Femur (tissue), 1 donor: ENCODE results near the gene BAZ2B.
"Not testable (repeated sequence)": the region's sequence is repeated elsewhere in the genome, so short reads cannot be mapped to it uniquely, and the experiment has no call there.

ENCODE experiments used
- DNase-seq: peaks from one replicate; pipeline ENCODE4 v3.0.0-alpha.2; 2017

The BAZ2B gene

DNA sequence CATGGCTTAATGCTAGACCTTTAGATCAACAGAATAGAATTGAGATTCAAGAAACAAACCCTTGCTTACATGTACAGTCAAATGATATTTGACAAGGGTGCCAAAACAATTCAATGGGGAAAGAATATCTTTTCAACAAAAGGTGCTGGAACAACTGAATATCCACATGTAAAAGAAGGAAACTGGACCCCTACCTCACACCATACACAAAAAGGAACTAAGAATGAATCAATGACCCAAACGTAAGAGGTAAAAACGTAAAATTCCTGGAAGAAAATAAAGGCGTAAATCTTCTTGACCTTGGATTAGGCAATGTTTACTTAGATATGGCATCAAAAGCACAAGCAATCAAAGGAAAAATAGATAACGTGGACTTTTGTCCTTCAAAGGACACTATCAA, 43.1 kb downstream of the BAZ2B start:
- DNase-seq, result no peak

DNA sequence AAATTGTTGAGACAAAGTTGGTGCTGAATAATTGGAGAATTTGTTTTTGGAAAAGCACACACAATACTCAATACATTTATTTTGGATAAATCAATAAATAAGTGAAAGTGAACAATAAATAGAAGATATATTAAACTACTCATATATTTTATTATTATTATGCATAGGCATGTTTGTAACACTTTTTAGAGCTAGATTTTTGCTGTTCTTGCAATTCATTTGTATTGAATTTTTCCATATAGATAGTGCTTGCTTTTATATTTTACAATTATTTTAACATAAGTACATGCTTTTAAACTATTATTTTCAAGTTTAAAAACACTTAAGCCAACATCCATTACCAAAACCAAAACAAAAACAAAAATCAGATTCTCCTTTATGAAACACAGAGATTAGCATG, 43.9 kb downstream of the BAZ2B start:
- no peak for DNase-seq

DNA sequence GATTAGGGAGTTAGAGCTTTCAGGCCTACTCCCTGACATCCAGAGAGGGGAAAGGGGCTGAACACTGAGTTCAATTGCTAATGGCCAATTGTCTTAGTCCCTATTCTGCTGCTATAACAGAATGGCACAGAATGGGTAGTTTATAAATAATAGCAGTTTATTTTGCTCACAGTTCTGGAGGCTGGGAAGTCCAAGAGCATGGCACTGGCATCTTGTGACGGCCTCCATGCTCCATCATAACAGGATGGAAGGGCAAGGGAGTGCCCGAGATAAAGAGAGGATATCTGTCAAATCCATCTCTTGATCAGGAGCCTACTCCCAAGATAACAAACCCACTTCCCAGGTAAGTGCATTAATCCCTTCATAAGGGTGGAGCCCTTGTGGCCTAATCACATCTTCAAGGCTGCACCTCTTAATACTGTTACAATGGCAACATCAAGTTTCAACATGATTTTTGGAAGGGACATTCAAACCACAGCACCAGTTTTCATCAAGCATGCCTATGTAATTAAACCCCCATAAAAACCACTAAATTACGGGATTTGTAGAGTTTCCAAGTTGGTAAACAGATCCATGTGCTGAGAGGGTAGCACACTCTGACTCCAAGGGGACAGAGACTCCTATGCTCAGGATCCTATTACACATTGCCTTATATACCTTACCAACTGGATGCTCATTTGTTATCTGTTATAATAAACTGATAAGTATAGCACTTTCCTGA, 44.6 kb downstream of the BAZ2B start:
- DNase-seq, result no peak

DNA sequence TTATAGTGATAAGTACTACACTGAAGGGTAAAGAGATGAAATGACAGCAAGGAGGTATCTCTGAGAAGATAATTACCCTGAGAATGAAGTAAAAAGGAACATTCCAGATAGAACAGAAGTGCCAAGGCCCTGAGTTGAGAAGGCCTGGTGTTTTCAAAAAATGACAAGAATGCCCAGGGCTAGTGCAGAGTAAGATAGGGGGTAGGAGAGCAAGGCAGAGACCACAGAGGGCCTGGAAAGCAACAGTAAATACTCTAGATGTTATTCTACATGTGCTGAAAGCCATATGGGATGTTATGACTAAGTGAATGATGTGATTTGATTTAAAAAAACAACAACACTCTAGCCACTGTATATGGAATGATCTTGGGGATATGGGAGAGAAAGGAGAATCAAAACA, 52.3 kb downstream of the BAZ2B start:
- no peak for DNase-seq

DNA sequence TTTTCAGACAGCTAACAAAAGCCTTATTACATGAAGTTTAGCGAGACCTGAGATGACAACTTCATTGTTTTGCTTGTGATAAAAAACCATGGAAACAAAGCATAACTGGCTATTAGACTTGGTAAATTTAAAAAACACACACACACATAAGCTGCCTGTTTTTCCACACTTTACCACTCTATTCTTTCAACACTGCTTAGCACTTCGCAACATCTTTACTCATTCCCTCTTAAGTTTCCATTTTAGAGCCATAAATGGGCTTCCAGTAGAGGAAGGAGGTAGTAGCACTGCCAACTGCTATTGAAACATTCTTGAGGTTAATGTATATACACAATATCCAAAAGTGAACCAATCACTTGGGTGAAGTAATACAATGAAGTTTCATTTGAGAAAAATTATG, 54.1 kb downstream of the BAZ2B start:
- no peak for DNase-seq

DNA sequence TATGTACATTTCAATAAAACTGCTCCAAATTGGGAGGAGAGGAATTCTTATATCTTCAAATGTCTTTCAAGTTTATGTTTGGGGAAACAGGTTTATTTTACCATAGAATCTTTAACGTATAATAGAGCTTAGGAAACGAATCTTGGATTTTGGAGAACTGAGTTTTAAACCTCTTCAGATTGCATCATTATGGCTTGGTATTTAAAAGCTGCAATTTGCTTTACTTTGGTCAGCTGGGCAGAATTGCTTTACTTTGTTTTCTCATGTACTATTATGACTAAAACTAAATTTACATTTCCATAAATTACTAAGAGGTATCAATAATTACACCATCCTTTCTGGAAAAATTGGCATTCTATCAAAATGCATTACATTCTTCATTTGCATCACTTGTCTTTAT, 54.6 kb downstream of the BAZ2B start:
- DNase-seq, result no peak

DNA sequence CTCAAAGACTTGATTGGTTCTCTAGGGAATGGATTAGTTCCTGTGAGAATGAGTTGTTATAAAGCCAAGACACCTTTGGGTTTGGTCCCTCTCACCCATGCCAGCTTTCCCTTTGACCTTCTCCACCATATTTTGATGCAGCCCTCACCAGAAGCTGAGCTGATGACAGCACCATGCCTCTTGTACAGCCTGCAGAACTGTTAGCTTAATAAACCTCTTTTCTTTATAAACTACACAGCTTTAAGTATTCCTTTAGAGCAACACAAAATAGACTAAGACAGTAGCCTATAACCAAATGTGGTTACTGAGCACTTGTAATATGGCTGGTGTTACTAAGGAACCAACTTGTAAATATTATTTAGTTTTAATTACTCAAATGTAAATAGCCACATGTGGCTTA, 55.1 kb downstream of the BAZ2B start:
- no peak for DNase-seq

DNA sequence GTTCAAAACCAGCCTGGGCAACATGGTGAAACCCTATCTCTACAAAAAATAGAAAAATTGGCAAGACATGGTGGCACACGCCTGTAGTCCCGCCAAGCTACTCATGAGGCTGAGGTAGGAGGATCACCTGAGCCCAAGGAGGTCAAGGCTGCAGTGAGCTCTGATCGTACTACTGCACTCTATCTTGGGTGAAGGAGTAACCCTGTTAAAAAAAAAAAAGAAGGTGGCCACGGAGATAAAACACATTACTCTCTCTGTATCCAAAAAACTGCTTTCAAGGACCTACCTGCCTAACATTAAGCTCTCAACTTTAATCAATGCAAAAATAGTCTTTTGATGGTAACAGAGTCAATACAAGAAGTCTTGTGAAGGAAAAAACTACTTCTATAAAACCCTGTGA, 57.3 kb downstream of the BAZ2B start:
- no peak for DNase-seq

DNA sequence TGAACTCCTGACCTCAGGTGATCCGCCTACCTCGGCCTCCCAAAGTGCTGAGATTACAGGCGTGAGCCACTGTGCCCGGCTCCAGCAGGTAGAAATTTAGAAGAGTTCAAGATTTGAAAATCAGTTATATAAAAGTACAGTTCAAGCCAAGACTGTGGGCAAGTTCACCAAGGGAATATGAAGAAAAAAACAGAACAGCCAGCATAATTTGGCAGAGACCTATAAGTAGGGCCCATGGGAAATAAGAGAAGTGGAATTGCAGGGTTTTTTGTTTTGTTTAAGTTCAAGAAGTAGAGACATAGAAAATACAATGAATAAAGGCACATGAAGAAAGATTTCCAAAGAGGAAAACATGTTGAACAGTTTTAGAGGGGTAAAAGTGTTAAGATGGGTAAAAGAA, 57.9 kb downstream of the BAZ2B start:
- no peak for DNase-seq

DNA sequence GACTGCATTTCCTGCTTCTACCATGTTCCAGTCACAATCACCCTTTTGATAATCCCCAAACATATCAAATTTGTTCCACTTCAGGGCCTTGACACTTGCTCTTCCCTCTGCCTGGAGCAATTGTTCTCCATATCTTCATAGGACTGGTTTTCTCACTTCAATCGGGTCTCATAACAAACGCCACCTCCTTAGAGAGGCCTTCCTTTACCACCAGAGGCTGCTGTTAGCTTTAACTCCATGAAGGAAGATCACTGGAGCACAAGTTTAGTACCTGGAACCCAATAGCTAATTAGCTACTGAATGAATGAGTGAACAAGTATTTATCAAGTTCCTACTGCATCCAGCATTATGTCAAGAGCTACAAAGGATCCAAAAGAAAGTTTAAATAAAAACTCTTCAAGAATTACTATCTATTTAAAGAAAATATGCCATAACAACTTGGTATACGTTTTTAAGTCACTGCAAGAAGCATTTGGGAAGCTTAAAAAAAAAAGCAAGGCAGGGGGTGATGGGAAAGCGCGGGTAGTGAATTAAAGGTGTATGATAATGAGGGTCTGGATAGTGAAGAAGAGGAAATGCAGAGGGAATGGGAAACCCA, 58.8 kb downstream of the BAZ2B start:
- DNase-seq, result no peak

DNA sequence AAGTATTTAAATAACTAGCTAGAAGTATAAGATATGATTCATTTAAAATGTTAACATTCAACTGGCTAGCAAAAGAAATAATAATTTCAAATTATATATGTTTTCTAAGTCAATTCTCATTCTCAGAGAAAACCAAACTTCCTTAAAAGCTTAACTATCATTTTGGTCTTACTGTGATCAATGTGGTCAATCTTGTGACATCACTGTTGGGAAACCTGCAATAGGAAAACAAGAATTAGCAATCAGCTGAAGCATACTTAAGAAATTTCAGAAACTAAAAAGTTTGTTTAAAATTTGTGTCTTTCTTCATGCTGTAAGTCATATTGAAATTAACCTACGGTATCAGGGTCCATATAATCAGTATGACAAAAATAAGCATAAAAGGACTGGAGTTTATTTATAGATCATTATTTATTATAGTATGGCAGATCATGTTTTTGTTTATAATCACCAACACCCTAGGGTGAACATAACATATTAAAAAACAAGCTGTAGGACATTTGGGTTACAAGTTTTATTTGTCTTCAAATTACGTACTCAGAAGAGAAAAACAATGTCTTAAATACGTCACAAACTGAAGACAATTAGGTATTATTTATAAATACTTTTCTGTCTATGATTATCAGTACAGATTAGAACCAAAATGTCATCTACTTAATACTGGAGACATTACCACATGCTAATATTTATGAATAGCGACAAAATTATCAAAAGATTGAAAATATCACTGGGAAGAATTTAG, 60.5 kb downstream of the BAZ2B start:
- no peak for DNase-seq

DNA sequence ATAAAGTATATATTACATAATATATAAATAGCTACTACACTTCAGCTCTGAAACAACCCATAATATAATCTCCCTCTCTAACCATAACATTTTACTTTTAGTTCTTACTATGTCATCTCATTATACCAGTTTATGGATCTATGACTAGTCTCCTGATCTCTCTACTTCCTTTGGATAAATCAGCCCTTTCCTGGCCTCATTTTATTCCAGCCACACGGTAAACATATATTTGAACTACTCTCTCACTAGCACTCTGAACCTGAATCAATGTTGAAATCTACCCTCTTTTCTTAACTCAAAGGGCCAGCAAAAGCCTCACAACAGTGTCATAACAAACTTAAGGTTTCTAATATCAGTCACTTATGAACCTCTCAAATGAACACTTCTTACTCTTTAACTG, 62.6 kb downstream of the BAZ2B start:
- no peak for DNase-seq

DNA sequence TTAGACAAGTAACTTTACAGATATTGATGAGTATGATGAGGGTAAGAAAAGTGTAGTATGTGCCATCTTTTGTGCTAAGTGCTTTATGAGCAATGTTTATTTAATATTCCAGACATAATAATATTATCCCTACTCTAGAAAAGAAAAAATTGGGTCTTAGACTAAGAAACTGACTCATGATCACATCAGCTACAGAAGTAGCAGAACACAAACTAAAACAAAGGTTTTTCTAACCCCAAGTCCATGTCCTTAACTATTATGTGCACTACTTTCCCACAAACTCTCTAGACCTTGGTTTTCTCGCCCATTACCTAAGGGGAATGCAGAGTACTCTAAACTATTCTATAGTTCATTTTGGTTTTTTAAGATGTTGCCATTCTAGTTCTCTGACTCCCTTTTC, 64.5 kb downstream of the BAZ2B start:
- DNase-seq, result no peak

DNA sequence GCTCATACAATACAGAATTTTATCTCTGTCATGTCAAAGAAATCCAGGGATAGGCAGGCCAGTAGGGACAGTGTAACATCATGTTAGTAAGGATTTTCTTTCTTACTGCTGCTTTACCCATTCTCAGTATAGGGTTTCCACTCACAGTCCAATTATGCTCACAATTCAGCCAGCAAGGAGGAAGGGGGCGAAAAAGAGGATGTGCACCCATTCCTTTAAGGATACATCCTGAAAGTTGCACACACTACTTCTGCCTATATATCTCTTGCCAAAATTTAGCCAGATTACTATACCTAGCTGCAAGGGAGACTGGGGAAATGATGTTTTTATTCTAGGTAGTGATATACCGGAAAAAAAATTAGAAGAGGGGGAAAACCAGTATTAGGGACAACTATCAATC, 66.1 kb downstream of the BAZ2B start:
- no peak for DNase-seq

DNA sequence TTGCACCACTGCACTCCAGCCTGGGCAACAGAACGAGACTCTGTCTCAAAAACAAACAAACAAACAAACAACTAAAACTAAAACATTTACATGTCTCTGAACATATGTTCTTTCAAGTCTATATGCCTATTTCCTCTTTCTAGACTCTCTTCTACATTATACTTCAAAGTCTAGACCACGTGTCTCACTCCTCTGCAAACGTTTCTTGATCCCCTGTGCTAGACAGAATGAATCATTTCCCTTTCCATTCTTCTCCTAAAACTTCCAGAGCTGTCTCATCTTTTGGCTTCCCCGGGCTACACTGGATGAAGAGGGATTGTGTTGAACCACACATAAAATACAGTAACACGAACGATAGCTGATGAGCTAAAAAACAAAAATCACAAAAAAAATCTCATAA, 67.1 kb downstream of the BAZ2B start:
- DNase-seq, result no peak

DNA sequence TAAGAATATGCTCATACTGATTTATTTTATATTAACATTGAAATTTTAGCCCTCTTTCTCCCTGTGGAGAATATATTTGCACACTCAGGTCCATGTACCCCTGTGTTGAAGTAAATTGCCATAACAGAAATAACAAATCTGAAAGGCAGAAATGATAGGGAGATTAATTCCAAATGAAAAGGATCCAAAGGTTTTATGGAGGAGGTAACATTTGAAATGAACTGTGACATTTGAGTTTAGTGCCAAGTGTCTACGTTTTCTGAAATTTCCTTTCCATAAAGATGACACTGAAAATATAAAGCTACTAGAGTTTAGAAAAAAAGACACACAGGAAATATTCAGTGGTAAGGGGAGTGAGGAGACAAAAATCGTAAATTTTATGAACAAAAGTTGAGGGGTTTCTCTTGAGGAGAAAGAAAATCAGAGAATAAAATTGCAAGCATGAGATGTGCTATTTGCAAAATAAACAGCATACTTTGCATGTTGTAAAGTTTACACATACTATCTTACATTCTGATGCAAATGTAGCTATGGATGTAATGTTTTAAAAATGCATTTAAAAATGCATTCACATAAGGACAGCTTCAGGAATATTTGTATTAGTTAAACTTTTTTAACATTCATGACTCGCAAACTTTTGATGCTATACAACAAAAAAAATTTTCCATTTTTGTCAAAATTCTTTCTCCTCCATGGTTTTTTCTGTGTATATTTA, 69.5 kb downstream of the BAZ2B start:
- DNase-seq, result no peak

DNA sequence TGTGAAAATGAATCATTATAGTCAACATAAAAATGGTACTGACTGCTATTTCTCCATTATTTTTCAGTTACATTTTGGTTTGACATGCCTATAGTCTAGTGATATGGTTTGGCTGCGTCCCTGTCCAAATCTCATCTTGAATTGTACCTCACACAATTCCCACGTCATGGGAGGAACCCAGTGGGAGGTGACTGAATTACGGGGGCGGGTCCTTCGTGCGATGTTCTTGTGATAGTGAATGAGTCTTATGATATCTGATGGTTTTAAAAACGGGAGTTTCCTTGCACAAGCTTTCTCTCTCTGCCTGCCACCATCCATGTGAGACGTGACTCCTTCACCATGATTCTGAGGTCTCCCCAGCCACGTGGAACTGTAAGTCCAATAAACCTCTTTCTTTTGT, 70.3 kb downstream of the BAZ2B start:
- no peak for DNase-seq

DNA sequence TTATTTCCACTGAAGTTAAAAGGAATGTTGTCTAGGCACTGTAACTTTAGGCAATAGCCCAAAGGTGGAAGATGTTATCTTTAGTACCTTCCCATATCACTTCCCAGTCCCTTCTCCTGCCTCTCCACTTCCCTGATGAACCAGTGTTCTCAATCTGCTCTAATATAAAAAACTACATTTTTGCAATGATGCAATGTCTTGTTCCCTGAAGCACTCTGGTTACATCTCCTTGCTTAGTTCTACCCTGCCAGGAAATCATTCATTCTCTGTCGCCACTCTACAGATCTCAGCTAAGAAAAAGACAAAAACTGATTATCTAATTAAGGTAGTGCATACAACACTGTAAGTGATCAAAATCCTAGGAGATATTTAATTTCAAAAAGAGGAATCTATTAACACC, 71.3 kb downstream of the BAZ2B start:
- DNase-seq, result no peak

DNA sequence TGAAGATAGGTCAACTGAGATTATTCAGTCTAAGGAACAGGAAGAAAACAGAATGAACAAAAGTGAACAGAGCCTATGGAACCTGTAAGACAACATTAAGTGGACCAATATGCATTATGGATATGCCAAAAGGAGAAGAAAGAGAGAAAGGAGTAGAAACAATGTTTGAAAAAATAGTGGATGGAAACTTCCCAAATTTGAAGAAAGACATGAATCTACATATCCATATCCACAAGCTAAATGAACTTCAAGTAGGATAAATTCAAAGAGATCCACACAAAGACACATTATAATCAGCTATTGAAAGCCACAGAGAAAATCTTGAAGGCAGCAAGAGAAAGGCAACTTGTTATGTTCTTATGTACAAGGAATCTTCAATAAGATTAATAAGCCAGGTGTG, 74.2 kb downstream of the BAZ2B start:
- DNase-seq, result no peak

DNA sequence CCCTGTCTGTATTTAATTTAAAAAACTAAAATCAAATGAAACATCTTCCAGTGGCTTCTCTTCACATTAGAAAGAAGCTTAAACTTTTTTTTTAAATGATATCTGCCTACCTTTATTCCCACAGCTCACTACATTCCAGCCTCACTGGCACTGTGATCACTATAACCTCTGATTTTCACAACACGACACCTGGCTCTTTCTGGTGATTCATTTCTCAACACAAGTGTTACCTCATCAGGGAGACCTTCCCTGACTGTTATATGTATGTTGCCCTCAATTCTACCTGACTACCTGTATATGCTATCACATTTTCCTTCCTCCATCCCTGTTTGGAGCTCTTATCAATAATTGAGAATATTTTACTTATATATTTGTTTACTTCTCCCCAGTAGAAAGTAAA, 76.6 kb downstream of the BAZ2B start:
- DNase-seq, result no peak

DNA sequence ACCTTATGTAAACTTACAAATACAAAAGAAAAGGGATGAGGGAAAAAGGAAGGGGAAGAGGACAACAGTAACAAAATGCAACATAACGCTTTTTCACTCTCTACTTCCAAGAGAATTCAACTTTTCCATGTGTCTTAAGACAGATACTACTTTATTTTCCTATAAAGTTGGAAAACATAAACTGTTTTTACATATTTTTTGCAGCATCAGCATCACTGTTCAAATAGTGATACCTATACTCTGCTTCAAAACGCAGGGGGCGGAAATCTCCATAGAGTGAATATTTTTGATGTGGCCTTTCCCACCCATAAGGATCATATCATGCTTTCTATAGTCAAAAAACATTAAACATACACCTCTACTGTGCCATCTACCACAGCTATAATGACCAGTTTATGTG, 77.5 kb downstream of the BAZ2B start:
- DNase-seq, result no peak

DNA sequence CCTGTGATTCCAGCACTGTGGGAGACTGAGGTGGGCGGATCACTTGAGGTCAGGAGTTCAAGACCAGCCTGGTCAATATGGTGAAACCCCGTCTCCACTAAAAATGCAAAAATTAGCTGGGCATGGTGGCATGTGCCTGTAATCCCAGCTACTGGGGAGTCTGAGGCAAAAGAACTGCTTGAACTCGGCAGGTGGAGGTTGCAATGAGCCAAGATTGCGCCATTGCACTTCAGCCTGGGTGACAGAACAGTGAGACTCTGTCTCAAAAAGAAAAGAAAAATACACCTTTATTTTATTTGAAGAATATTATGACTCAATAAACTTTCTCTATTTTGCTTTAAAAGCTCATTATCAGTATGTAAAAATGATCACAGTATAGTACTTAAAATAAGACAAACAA, 81.1 kb downstream of the BAZ2B start:
- not testable (repeated sequence) for DNase-seq

DNA sequence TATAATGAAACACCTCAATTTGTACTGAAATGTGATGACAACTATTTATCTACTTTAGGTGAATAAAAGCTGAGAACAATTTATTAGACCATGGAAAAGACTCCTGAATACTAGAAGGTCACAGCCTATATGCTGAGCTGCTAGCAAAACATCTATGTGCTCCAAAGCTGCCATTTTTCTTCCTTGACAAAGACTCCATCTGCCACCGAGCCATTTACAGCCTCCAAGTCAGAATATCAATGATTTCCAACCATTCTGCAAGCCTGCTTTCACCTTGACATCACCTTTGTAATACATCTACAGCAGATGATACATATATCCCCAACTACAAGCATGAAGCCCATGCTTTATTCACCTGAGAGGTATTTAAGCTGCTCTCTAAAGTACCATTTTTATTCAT, 84.9 kb downstream of the BAZ2B start:
- DNase-seq, result no peak

DNA sequence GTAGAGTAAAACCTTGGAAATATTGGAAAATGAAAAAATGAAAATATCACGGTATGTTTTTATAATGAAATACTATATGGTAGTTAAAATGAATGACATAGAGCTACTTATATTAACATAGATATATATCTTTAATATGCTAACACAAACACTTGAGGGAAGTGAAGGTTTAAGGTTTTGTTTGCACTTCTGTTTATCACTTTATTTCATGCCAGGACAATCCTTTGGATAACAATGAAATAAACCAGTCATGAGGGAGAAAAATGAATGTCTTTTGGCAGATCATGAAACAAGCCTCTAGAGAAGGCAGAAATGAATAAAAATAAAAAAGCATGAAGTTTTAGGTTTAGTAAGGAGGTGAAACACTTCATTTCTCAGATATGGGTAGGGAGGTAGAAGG, 89.9 kb downstream of the BAZ2B start:
- DNase-seq, result no peak
